Stimulated activated CD8-positive, alpha-beta memory T cell treated with anti-CD3 and anti-CD28 coated beads, Interleukin-12 subunit alpha, Interleukin-12 subunit beta, amount 100 ng/mL, for 4 hours (primary cell): ENCODE results near the gene DNPEP.

Experiments
- DNase-seq: peaks from one replicate; pipeline ENCODE4 v3.0.0-alpha.2; 2020; ENCODE audit warnings: low read depth

DNPEP gene

DNA sequence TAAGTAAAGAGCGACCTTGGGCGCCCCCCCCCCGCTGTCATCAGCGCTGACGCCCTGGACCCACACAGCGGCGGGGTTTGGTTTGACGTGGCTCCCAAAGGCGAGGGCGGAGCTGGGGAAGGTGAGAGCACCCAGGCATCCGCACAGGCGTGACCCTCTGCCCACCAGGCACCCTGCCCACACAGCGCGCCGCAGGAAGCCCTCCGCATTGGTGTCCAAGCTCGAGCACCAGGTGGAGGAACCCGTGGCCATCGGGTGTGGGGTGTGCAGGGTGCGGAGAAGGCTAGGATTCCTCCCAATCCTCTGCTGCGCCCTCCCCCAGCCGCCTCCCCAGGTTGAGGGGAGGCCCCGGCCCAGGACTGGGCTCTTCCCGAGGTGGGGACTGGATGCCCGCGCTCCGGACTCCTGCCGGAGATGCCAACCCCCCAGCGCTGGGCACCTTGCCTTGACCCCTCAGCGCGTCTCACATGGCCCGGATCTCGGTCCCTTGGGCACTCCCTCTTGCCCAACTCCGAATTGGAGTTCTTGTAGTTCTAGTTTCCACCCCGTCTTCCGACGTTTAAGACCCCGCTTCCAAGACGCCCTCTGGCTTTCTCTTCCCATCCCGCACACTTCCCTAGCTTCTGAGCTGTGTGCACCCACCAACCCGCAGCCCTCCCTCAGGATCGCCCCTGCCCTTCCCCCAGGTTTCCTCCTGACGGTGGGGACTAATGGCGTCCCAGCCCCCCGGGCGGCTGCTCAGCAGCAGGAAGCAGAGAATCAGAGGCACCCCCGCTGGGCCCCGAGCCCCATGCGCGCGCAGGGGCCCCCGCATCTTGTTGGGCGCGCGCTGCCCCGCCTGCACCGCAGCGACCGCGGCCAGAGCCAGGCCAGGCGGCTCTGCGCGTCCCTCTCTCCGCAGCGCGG, 29.3 kb downstream of the DNPEP start:
- no peak for DNase-seq

- DNase-seq: no peak
Measured at GRCh38 chr2:219356834-219357233, 30.9 kb downstream of the DNPEP start.

DNA sequence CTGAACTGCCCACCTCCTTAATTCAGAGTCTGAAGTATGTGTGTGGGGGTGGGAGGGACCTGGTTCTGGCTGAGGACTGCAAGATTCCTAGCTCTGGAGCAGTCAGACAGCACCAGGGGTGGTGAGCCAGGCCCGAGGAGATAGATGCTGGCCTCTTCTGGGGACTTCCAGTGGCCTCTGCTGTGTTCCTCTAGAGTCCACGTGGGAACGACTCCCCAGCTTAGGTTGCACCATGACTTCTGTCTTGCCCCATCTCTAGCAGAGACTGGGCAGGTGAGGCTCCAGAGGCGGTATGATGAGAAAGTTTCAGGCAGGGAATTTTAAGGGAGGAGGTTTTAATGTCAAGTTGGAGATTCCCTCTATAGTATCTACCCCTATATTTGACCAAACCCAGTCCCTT, 33.1 kb downstream of the DNPEP start:
- no peak for DNase-seq

DNA sequence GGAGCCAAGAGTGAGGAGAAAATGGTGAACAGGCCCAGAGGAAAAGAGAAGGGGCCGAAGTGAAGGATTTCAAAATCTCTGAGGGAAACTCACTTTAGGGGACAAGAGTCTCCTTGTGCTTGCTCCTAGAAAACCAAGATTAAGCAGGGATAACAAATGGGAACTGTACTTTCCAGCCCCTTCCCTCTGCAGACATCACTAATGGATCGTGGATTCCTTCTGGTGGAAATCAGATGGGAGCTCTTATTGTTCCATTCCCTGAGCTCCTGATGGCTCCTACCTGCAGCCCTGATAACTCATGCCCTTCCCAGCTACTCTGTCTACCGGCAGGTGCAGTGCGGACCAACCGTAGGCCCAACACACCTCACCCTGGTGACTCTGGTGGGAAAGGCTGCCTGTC, 34.6 kb downstream of the DNPEP start:
- DNase-seq: no peak

DNA sequence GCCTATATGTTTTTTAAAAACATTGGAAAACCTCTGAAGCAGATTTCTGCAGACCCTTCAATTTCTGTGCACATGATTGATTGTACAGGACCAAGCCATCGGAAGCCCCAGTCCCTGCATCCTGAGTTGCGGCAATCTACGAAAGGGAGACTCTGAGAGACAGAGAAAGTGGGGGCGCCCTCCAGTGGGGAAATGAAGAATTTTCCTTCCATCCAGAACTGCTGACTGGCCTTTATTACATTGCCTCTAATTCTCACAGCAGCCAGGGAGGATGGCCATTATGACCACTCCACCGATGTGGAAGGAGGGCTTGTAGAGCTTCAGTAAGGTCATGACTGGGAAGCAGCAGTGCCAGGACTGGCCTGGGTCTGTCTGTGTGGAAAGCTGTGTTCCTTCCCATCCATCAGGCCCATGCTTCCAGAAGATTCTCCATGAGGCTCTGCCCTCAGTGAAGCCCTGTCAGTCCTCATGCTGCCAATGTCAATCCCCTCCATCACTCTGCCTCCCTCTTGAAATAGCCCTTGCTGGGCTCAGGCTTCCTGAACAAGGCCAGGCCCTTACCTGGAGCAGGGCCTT, 35.2 kb downstream of the DNPEP start:
- peak; percentile 18 for DNase-seq

DNA sequence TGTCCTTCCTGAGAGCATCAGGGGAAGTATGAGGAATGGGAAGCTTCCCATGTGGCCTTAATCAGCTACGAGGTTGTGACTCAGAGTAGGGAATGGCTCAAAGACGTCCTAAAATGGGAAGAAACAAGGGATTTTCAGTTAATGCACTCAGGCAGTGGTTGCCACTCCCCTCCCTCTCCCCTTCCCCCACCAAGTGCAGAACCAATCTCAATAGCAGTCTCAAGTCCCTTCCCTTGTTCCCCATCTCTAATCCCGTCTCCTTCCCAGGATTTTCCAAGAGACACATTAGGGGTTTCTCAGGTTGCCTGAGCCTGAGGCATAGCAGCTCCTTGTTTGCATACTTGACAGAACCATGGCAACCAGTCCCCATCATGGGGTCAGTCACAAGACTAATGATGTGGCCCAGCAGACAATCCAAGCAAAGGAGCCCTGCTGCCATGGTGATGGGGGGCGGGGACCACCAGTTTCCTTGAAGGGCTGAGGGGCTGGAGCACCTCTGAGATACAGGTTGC, 36.9 kb downstream of the DNPEP start:
- no peak for DNase-seq

DNA sequence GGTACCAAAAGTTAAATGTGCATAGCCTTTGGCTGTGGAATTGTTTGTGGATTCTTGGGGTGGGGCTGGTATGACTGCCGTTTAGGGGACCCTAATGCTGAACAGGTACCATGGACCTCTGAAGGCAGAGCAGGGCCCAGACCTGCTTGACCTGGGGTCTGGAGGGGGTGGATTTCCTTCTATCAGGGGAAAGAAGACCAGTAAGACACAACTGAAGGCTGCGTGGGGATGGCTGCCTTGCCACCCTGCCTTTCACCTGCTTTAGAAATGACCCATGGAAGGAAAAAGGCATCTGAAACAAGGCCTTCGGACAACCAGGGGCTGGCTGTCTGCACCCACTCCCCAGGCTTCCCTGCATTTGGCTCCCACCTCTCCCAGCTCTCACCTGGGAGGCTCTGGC, 37.5 kb downstream of the DNPEP start:
- DNase-seq: no peak

- no peak for DNase-seq
Measured at GRCh38 chr2:219344751-219345430, 42.8 kb downstream of the DNPEP start.

- no peak for DNase-seq
Measured at GRCh38 chr2:219335373-219335786, 52.3 kb downstream of the DNPEP start.

DNA sequence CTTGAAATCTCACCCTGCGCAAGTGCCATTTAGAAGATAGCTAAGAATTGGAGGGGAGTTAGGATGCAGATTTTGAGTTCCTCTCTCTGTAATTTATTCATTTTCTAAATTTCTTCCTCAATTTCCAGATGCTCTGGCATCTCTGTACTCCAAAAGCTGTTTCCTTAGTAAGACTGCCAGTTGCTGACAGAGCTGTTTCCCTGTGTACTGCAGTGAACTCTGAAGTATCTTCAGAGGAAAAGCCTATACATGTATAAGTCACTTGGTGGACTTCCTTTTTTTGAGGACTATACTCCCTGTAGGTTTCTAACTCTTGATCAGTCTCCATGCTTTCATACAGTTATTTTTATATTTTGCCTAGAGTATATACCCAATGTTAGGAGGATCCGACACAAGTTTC, 53.6 kb downstream of the DNPEP start:
- no peak for DNase-seq

GRCh38 chr2:219332542-219332941, 55.2 kb downstream of the DNPEP start, which contains the start of gene RESP18:
TSS of gene RESP18 (minus strand) at chr2:219332744.
- no peak for DNase-seq

DNA sequence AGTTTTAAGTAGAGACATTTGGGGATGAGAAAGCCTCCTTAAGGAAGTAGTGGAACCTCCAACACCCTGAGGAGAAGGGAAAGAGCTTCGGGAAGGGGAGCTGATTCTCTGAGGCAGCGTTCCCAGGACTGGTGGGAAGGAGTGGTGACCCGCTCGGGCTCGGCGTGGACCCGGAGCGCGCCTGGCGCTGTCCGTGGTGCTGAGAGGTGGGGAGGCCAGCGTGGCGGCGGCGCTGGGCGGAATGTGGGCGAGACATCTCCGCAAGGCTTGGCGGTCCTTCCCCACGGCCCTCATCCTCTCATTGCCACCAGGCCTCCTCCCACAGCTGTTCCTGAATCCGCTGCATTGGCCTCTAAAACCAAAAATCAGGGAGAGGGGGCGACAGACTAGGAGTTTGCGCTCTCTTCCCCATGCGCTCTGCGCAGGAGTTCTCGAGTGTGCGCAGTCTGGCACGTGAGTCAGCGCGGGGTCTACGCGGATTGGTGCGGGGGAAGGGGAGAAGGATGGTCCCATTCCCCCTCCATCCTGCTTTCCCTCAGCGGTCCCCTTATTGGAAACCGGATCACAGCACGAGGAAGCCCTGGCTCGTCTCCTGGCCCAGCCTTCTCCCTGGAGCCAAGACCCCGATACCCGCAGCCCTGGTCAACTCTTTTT, 56.0 kb downstream of the DNPEP start:
- no peak for DNase-seq

- no peak for DNase-seq
Measured at GRCh38 chr2:219327719-219328118, 60.0 kb downstream of the DNPEP start.

GRCh38 chr2:219325657-219326315, 61.9 kb downstream of the DNPEP start:
- DNase-seq: no peak

DNA sequence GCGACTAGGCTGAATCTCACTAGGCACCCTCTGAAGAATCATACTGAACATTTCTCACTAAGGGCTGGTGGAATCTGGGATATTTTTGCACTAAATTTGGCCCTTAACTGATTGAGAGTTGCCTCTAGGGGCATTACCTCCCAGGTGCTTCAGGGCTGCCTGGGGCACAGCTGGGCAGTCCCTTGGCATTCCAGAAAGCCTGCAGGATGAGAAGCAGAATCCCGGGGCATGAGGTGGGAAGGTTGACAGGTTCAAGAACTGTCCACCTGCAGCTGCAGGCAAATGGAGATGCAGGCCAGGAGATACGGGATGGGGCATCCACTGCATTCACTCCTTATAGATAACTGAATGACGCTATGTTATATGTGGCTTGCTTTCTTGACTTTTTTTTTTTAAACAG, 62.6 kb downstream of the DNPEP start:
- no peak for DNase-seq

DNA sequence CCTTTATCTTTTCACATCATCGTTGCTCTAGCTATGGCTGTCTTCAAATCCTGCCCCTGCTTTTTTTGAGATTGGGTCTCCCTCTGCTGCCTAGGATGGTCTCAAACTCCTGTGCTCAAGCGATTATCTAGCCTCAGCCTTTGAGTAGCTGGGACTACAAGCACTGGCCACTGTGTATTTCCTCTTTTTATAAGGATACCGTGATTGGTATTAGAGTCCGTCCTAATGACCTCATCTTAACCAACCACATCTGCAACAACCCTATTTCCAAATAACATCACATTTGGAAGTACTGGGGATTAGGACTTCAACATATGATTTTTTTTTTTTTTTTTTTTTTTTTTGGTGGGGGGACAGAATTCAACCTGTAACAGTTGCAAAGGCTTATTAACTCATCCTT, 64.3 kb downstream of the DNPEP start:
- no peak for DNase-seq
